C4-2B (cell line): Measurements from ENCODE around the gene ELFN2.
"Not testable (repeated sequence)": the region's sequence is repeated elsewhere in the genome, so short reads cannot be mapped to it uniquely, and the experiment has no call there.

Source experiments
- H3K27ac ChIP-seq: fragments of 450-650 bp; 2 replicates; pipeline ENCODE4 v1.5.1; 2017
- ZFX ChIP-seq: fragments of 450-650 bp; IDR thresholded peaks from 2 replicates; pipeline ENCODE4 v1.6.1; 2017
- TF ChIP-seq, protein P1 (sequence below): fragments of 450-650 bp; conservative IDR thresholded peaks from 2 replicates; pipeline ENCODE4 v1.5.1; 2017; ENCODE audit warnings: mild to moderate bottlenecking

Gene ELFN2

GRCh38 chr22:37404091-37404490 lies 23.2 kb downstream of the ELFN2 start:
- no peak overlapping the region for H3K27ac ChIP-seq
- TF ChIP-seq ZFX = no peak
- TF ChIP-seq, protein P1, sequence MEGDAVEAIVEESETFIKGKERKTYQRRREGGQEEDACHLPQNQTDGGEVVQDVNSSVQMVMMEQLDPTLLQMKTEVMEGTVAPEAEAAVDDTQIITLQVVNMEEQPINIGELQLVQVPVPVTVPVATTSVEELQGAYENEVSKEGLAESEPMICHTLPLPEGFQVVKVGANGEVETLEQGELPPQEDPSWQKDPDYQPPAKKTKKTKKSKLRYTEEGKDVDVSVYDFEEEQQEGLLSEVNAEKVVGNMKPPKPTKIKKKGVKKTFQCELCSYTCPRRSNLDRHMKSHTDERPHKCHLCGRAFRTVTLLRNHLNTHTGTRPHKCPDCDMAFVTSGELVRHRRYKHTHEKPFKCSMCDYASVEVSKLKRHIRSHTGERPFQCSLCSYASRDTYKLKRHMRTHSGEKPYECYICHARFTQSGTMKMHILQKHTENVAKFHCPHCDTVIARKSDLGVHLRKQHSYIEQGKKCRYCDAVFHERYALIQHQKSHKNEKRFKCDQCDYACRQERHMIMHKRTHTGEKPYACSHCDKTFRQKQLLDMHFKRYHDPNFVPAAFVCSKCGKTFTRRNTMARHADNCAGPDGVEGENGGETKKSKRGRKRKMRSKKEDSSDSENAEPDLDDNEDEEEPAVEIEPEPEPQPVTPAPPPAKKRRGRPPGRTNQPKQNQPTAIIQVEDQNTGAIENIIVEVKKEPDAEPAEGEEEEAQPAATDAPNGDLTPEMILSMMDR = no peak

- no peak overlapping the region for H3K27ac ChIP-seq
- TF ChIP-seq ZFX = no peak
- TF ChIP-seq, protein P1 = no peak
Measured at GRCh38 chr22:37403267-37403960, 23.9 kb downstream of the ELFN2 start.

GRCh38 chr22:37402184-37402506 lies 25.1 kb downstream of the ELFN2 start:
- H3K27ac ChIP-seq = no peak overlapping the region
- no peak for TF ChIP-seq ZFX
- TF ChIP-seq, protein P1 = no peak

GRCh38 chr22:37401401-37402183 lies 25.7 kb downstream of the ELFN2 start:
- TF ChIP-seq ZFX = no peak
- TF ChIP-seq, protein P1 = no peak
- no peak overlapping the region for H3K27ac ChIP-seq

DNA sequence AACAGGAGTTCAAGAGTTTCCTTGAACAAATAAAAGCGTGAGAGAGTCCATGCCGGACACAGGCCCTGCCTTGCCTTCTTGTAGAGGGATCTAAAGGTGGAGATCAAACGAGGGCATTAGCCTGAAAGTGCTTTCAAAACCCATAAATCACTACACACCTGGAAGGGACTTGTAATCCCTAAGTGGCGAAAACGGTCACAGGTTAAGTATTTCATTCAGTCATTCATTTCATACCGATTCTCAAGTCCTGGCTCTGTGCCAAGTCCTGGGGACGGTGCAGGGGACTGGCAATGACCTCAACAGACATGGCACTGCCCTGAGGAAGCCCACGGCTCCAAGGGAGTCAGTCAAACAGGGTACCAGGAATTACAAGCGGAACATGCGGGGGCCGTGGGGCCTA lies 26.6 kb downstream of the ELFN2 start:
- no peak overlapping the region for H3K27ac ChIP-seq
- TF ChIP-seq ZFX = no peak
- TF ChIP-seq, protein P1 = no peak

GRCh38 chr22:37399457-37399856 lies 27.8 kb downstream of the ELFN2 start:
- not testable (repeated sequence) for H3K27ac ChIP-seq

DNA sequence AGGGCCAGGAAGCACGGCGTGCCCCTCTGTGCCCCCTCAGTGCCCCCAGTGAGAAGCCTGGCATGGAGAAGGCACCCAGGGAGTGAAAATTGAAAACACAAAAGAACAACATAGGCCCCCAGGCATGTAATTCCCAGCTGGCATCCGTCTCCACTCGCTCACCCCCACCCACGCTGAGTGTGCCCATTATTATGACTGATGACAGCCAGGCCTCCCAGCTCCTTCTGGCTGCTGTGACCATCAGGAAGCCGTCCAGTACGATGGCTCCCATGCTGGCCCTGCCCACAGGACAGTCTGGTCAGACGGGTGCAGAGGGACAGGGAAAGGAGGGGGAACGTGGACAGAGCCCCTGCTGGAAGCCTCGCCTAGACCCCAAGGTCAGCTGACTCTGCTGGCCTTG lies 30.1 kb downstream of the ELFN2 start:
- no peak overlapping the region for H3K27ac ChIP-seq
- TF ChIP-seq ZFX = no peak
- TF ChIP-seq, protein P1 = no peak
